Spinal cord (tissue), 10 donors: ENCODE data around the gene FOXO1. TPM values are rescaled to one million over a fixed set of nuclear protein-coding genes. Genes with fewer than 3 reads are reported as not detected.

ENCODE experiments used
- DNase-seq, 6 donors: peaks; one replicate each; pipeline versions ENCODE4 v3.0.0 to v3.0.0-alpha.2; 2013 to 2015; ENCODE audit warnings: low spot score in 6 of 6, low read depth in 4 of 6
- H3K27ac ChIP-seq: one replicate; pipeline ENCODE4 v1.5.1; 2013; ENCODE audit warnings: low read depth, low read length, control low read depth
- H3K27me3 ChIP-seq: one replicate; pipeline ENCODE4 v1.6.1; 2013; ENCODE audit warnings: low read length; ENCODE audit not compliant: control insufficient read depth, insufficient read depth
- H3K36me3 ChIP-seq: one replicate; pipeline ENCODE4 v1.6.1; 2013; ENCODE audit warnings: low read length; ENCODE audit not compliant: control insufficient read depth, insufficient read depth
- H3K4me1 ChIP-seq: one replicate; pipeline ENCODE4 v1.6.1; 2013; ENCODE audit warnings: low read length; ENCODE audit not compliant: control insufficient read depth, insufficient read depth
- H3K4me3 ChIP-seq: one replicate; pipeline ENCODE4 v1.5.1; 2013; ENCODE audit warnings: low read depth, low read length, control low read depth
- H3K9me3 ChIP-seq: one replicate; pipeline ENCODE4 v1.6.1; 2013; ENCODE audit warnings: low read length; ENCODE audit not compliant: control insufficient read depth, insufficient read depth
- WGBS: methylation state at CpG from one replicate; pipeline ENCODE4 v1.1.5; 2013; ENCODE audit warnings: missing lambda C conversion rate; ENCODE audit not compliant: insufficient coverage; 5-methylcytosine and 5-hydroxymethylcytosine counted together
- polyA plus RNA-seq, 2 donors: library from polyadenylated mRNA; unstranded; fragments of 120-200 nt; gene quantifications; one replicate each; pipeline ENCODE4 v1.2.1, GENCODE V29; 2013; ENCODE audit not compliant: insufficient read length in 2 of 2
- total RNA-seq, 2 donors: library from RNA; depleted of rRNA in 1 of 2; stranded (reverse); fragments of 120-200 nt in 1 of 2; fragments of >200 nt in 1 of 2; gene quantifications; one replicate each; pipeline versions ENCODE4 v1.2.3 to v1.2.4, GENCODE V29; 2013 to 2014
- donor health status: healthy.

FOXO1 gene
- total and polyA plus RNA-seq, 4 donors, result 10.8 to 39.1 (median 19.6) TPM

- H3K36me3 ChIP-seq, result no peaks in the 10 kb centered on the region
- H3K4me1 ChIP-seq, result no peaks in the 10 kb centered on the region
- 89% methylated on average over 1 of the region's 1 CpG for WGBS
- H3K9me3 ChIP-seq, result no peaks in the 10 kb centered on the region
- no peak overlapping the region for H3K4me3 ChIP-seq
- H3K27me3 ChIP-seq, result no peaks in the 10 kb centered on the region
- DNase-seq, result no peak
- no peak overlapping the region for H3K27ac ChIP-seq
Measured at GRCh38 chr13:40626977-40627376, 39.5 kb downstream of the FOXO1 start.

- no peak overlapping the region for H3K27ac ChIP-seq
- no peaks in the 10 kb centered on the region for H3K36me3 ChIP-seq
- H3K9me3 ChIP-seq, result no peaks in the 10 kb centered on the region
- 74% methylated on average over 3 of the region's 3 CpGs for WGBS
- DNase-seq, result no peak
- no peaks in the 10 kb centered on the region for H3K4me1 ChIP-seq
- H3K27me3 ChIP-seq, result no peaks in the 10 kb centered on the region
- H3K4me3 ChIP-seq, result no peak overlapping the region
Measured at GRCh38 chr13:40626561-40626960, 39.9 kb downstream of the FOXO1 start.

DNA sequence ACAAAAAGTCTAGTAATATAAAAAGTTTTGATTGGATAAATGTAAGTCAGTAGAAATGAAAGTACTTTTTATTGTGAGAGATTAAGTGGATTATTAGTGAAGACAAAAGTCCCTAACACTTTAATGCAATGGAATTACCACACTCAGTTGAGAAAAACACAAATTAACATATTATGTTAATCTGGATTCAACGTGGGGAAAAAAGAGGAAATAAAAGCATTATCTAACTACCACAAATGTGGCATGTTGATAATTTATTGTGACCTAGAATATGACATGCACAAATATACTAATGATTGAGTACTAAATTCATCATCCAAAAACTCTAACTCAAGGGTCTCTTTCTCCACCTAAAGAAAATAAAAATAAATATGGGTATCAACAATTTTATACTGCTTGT, 41.5 kb downstream of the FOXO1 start:
- Histone ChIP-seq H3K27ac (no peak overlapping the region), H3K9me3 (no peaks in the 10 kb centered on the region), H3K27me3 (no peaks in the 10 kb centered on the region), H3K36me3 (no peaks in the 10 kb centered on the region), H3K4me1 (no peaks in the 10 kb centered on the region), H3K4me3 (no peak overlapping the region)
- WGBS, result no CpG with 5 or more reads among the region's 1 CpG
- no peak for DNase-seq

- no peak overlapping the region for H3K27ac ChIP-seq
- WGBS, result no CpG with 5 or more reads among the region's 1 CpG
- H3K4me3 ChIP-seq, result no peak overlapping the region
- DNase-seq, result no peak
- no peaks in the 10 kb centered on the region for H3K36me3 ChIP-seq
- H3K9me3 ChIP-seq, result no peaks in the 10 kb centered on the region
- H3K4me1 ChIP-seq, result no peaks in the 10 kb centered on the region
- no peaks in the 10 kb centered on the region for H3K27me3 ChIP-seq
Measured at GRCh38 chr13:40624383-40624782, 42.1 kb downstream of the FOXO1 start.

GRCh38 chr13:40622761-40623160, 43.7 kb downstream of the FOXO1 start:
- H3K4me1 ChIP-seq, result no peaks in the 10 kb centered on the region
- DNase-seq, result no peak
- no peak overlapping the region for H3K27ac ChIP-seq
- no peaks in the 10 kb centered on the region for H3K27me3 ChIP-seq
- no CpG with 5 or more reads among the region's 1 CpG for WGBS
- H3K9me3 ChIP-seq, result no peaks in the 10 kb centered on the region
- H3K4me3 ChIP-seq, result no peak overlapping the region
- no peaks in the 10 kb centered on the region for H3K36me3 ChIP-seq

GRCh38 chr13:40622246-40622645, 44.2 kb downstream of the FOXO1 start:
- no peak for DNase-seq
- Histone ChIP-seq H3K9me3 (no peaks in the 10 kb centered on the region), H3K36me3 (no peaks in the 10 kb centered on the region), H3K4me1 (no peaks in the 10 kb centered on the region), H3K27me3 (no peaks in the 10 kb centered on the region), H3K4me3 (no peak overlapping the region), H3K27ac (no peak overlapping the region)
- no CpG with 5 or more reads among the region's 1 CpG for WGBS

- Histone ChIP-seq H3K4me3 (no peak overlapping the region), H3K36me3 (no peaks in the 10 kb centered on the region), H3K9me3 (no peaks in the 10 kb centered on the region), H3K27me3 (no peaks in the 10 kb centered on the region), H3K27ac (no peak overlapping the region), H3K4me1 (peaks cover 4% of the 10 kb centered on the region)
- DNase-seq, result no peak
- WGBS, result 100% methylated on average over 2 of the region's 3 CpGs
Measured at GRCh38 chr13:40619479-40619814, 47.0 kb downstream of the FOXO1 start.

DNA sequence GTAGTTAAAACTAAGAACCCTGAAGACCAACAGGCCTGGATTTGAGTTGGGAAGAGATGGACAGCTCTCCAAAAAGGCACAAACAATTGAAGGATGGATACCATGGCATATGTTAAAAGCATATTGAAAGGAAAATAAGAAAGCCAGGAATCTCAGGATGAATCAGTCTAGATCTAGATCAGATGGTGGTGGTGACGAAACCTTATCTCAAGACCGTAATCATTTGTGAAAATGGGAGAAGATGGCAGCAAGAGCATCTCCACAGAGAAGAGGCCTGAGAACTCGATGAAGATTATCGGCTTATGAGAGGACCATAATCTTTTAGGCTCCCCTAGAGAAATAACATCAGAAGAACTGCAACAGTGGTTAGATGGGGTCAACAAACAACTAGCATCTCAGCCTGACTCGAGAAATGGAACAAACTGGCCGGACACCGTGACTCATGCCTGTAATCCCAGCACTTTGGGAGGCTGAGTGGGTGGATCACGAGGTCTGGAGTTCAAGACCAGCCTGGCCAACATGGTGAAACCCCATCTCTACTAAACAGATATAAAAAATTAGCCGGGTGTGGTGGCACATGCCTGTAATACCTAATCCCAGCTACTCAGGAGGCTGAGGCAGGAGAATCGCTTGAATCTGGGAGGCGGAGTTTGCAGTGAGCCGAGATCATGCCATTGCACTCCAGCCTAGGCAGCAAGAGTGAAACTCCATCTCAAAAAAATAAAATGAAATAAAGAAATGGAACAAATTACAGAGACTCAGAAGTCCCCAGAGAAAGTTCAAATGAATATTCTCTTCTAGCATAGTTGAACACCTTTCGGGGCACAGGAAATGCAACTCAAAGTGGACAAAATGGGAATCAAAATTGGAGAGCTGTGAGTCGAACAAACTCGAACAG, 47.6 kb downstream of the FOXO1 start:
- Histone ChIP-seq H3K27ac (no peak overlapping the region), H3K36me3 (no peaks in the 10 kb centered on the region), H3K27me3 (no peaks in the 10 kb centered on the region), H3K4me1 (peaks cover 8% of the 10 kb centered on the region), H3K9me3 (no peaks in the 10 kb centered on the region), H3K4me3 (no peak overlapping the region)
- WGBS, result 100% methylated on average over 7 of the region's 15 CpGs
- DNase-seq, result no peak

DNA sequence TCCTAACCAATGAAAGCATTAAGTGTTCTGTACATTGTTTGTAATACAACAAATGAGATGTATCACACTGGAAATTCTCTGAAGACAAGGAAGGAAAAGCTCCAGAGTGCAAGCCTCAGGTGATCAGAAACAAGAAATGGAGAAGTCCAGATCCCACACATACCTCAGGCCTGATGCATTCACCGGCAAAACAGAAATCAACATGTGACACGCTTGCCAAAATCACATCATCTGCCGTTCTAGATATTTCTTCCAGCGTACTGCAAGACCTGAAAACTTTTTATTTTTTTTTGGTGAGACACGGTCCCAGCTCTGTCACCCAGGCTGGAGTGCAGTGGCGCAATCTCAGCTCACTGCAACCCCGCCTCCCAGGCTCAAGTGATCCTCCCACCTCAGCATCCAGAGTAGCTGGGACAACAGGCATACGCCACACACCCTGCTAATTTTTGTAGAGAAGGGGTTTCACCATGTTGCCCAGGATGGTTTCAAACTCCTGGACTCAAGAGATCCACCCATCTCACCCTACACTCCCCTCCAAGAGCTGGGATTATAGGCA, 48.6 kb downstream of the FOXO1 start:
- H3K27ac ChIP-seq, result no peak overlapping the region
- no peak for DNase-seq
- H3K4me1 ChIP-seq, result peaks cover 9% of the 10 kb centered on the region
- H3K4me3 ChIP-seq, result no peak overlapping the region
- no peaks in the 10 kb centered on the region for H3K36me3 ChIP-seq
- no peaks in the 10 kb centered on the region for H3K27me3 ChIP-seq
- WGBS, result 95% methylated on average over 7 of the region's 8 CpGs
- no peaks in the 10 kb centered on the region for H3K9me3 ChIP-seq

- Histone ChIP-seq H3K27ac (no peak overlapping the region), H3K4me1 (peaks cover 13% of the 10 kb centered on the region), H3K9me3 (no peaks in the 10 kb centered on the region), H3K36me3 (no peaks in the 10 kb centered on the region), H3K4me3 (no peak overlapping the region), H3K27me3 (no peaks in the 10 kb centered on the region)
- DNase-seq, result no peak
- WGBS, result 67% methylated on average over 7 of the region's 7 CpGs
Measured at GRCh38 chr13:40615619-40616018, 50.8 kb downstream of the FOXO1 start.
